ENCODE results near the gene PGRMC2.

Gene PGRMC2

GRCh38 chr4:128298146-128298758 lies 10.6 kb upstream of the PGRMC2 start:
- TF ChIP-seq BACH2 (CRISPR knock-in tag; IDR thresholded peaks at IDR 0.05; ENCODE audit: borderline replicate concordance) (no peak), GLIS3 (CRISPR knock-in tag; IDR thresholded peaks at IDR 0.05) (no peak), PATZ1 (CRISPR knock-in tag; IDR thresholded peaks at IDR 0.05; ENCODE audit: borderline replicate concordance) (no peak), OSR1 (CRISPR knock-in tag; IDR thresholded peaks at IDR 0.05) (no peak), CSDC2 (CRISPR knock-in tag; IDR thresholded peaks at IDR 0.05) (no peak), PPARA (CRISPR knock-in tag; IDR thresholded peaks at IDR 0.05; ENCODE audit: borderline replicate concordance) (no peak), ZFP30 (CRISPR knock-in tag; IDR thresholded peaks at IDR 0.05) (no peak), ZFP3 (CRISPR knock-in tag; IDR thresholded peaks at IDR 0.05) (no peak), ARNTL (CRISPR knock-in tag; IDR thresholded peaks at IDR 0.05; ENCODE audit: borderline replicate concordance, low read depth) (no peak), POU6F1 (CRISPR knock-in tag; IDR thresholded peaks at IDR 0.05; ENCODE audit: borderline replicate concordance, low read depth) (no peak)
- no peak for ATAC-seq

GRCh38 chr4:128295255-128295654 lies 7.6 kb upstream of the PGRMC2 start:
- TF ChIP-seq ZFP3 (CRISPR knock-in tag; IDR thresholded peaks at IDR 0.05) (no peak), ZNF8 (CRISPR knock-in tag; IDR thresholded peaks at IDR 0.05) (no peak), PPARA (CRISPR knock-in tag; IDR thresholded peaks at IDR 0.05; ENCODE audit: borderline replicate concordance) (no peak)
- ATAC-seq = no peak

- no peak for ATAC-seq
- TF ChIP-seq CREB5 (CRISPR knock-in tag; IDR thresholded peaks at IDR 0.05; ENCODE audit: low read depth) (no peak), RARB (CRISPR knock-in tag; IDR thresholded peaks at IDR 0.05) (no peak), TSHZ2 (CRISPR knock-in tag; IDR thresholded peaks at IDR 0.05) (no peak), ZC3H10 (CRISPR knock-in tag; IDR thresholded peaks at IDR 0.05) (no peak), ZFP30 (CRISPR knock-in tag; IDR thresholded peaks at IDR 0.05) (no peak), ZNF8 (CRISPR knock-in tag; IDR thresholded peaks at IDR 0.05) (no peak), OSR1 (CRISPR knock-in tag; IDR thresholded peaks at IDR 0.05) (no peak), ZNF70 (CRISPR knock-in tag; IDR thresholded peaks at IDR 0.05) (no peak), TOX (CRISPR knock-in tag; IDR thresholded peaks at IDR 0.05; ENCODE audit: borderline replicate concordance) (no peak), BACH2 (CRISPR knock-in tag; IDR thresholded peaks at IDR 0.05; ENCODE audit: borderline replicate concordance) (no peak), ZFP3 (CRISPR knock-in tag; IDR thresholded peaks at IDR 0.05) (no peak), ARNTL (CRISPR knock-in tag; IDR thresholded peaks at IDR 0.05; ENCODE audit: borderline replicate concordance, low read depth) (no peak)
Measured at GRCh38 chr4:128294464-128294863, 6.9 kb upstream of the PGRMC2 start.

GRCh38 chr4:128292349-128292748 lies 4.7 kb upstream of the PGRMC2 start:
- ATAC-seq = no peak
- TF ChIP-seq ZNF8 (CRISPR knock-in tag; IDR thresholded peaks at IDR 0.05) = no peak
- no peak for TF ChIP-seq ZC3H10 (CRISPR knock-in tag; IDR thresholded peaks at IDR 0.05)
- no peak for TF ChIP-seq CSDC2 (CRISPR knock-in tag; IDR thresholded peaks at IDR 0.05)
- no peak for TF ChIP-seq POU6F1 (CRISPR knock-in tag; IDR thresholded peaks at IDR 0.05; ENCODE audit: borderline replicate concordance, low read depth)
- no peak for TF ChIP-seq RARB (CRISPR knock-in tag; IDR thresholded peaks at IDR 0.05)
- TF ChIP-seq GLIS3 (CRISPR knock-in tag; IDR thresholded peaks at IDR 0.05) = no peak
- no peak for TF ChIP-seq TCF4 (CRISPR knock-in tag; IDR thresholded peaks at IDR 0.05; ENCODE audit: borderline replicate concordance)
- TF ChIP-seq CSRNP3 (CRISPR knock-in tag; IDR thresholded peaks at IDR 0.05) = no peak
- no peak for TF ChIP-seq BACH2 (CRISPR knock-in tag; IDR thresholded peaks at IDR 0.05; ENCODE audit: borderline replicate concordance)
- TF ChIP-seq ESRRG (CRISPR knock-in tag; IDR thresholded peaks at IDR 0.05) = no peak
- TF ChIP-seq ZNF70 (CRISPR knock-in tag; IDR thresholded peaks at IDR 0.05) = no peak
- no peak for TF ChIP-seq TSHZ2 (CRISPR knock-in tag; IDR thresholded peaks at IDR 0.05)
- no peak for TF ChIP-seq ARNTL (CRISPR knock-in tag; IDR thresholded peaks at IDR 0.05; ENCODE audit: borderline replicate concordance, low read depth)
- TF ChIP-seq PPARA (CRISPR knock-in tag; IDR thresholded peaks at IDR 0.05; ENCODE audit: borderline replicate concordance) = no peak
